Activated naive CD4-positive, alpha-beta T cell treated with anti-CD3 and anti-CD28 coated beads, Interleukin-2, amount 50 U/mL, for 24 hours (primary cell): ENCODE measurements around the gene CEACAM16.

Source experiments
- H3K27ac Mint-ChIP-seq: one replicate; pipeline ENCODE4 v1.8.0; 2021; ENCODE audit warnings: mild to moderate bottlenecking, mixed read lengths
- H3K27me3 Mint-ChIP-seq: one replicate; pipeline ENCODE4 v1.8.0; 2021; ENCODE audit warnings: mixed read lengths
- H3K36me3 Mint-ChIP-seq: one replicate; pipeline ENCODE4 v1.8.0; 2021; ENCODE audit warnings: mixed read lengths
- H3K4me1 Mint-ChIP-seq: one replicate; pipeline ENCODE4 v1.8.0; 2021; ENCODE audit warnings: mixed read lengths
- H3K4me3 Mint-ChIP-seq: one replicate; pipeline ENCODE4 v1.8.0; 2021; ENCODE audit warnings: mild to moderate bottlenecking, mixed read lengths
- H3K9me3 Mint-ChIP-seq: one replicate; pipeline ENCODE4 v1.8.0; 2021; ENCODE audit warnings: mixed read lengths

The CEACAM16 gene

GRCh38 chr19:44741258-44741731, 42.3 kb downstream of the CEACAM16 start:
- H3K27me3 Mint-ChIP-seq: no peaks in the 10 kb centered on the region
- no peaks in the 10 kb centered on the region for H3K9me3 Mint-ChIP-seq
- H3K4me1 Mint-ChIP-seq: peaks cover 13% of the 10 kb centered on the region
- H3K27ac Mint-ChIP-seq: no peak overlapping the region
- H3K36me3 Mint-ChIP-seq: no peaks in the 10 kb centered on the region
- H3K4me3 Mint-ChIP-seq: no peak overlapping the region

- no peaks in the 10 kb centered on the region for H3K36me3 Mint-ChIP-seq
- no peaks in the 10 kb centered on the region for H3K27me3 Mint-ChIP-seq
- H3K27ac Mint-ChIP-seq: no peak overlapping the region
- no peak overlapping the region for H3K4me3 Mint-ChIP-seq
- no peaks in the 10 kb centered on the region for H3K9me3 Mint-ChIP-seq
- H3K4me1 Mint-ChIP-seq: peaks cover 19% of the 10 kb centered on the region
Observed at GRCh38 chr19:44741841-44742329, 42.9 kb downstream of the CEACAM16 start.

GRCh38 chr19:44742330-44743061, 43.5 kb downstream of the CEACAM16 start:
- Mint-ChIP-seq H3K4me3 (no peak overlapping the region), H3K9me3 (no peaks in the 10 kb centered on the region), H3K4me1 (peaks cover 23% of the 10 kb centered on the region), H3K27ac (no peak overlapping the region), H3K36me3 (no peaks in the 10 kb centered on the region), H3K27me3 (no peaks in the 10 kb centered on the region)

- Mint-ChIP-seq H3K9me3 (no peaks in the 10 kb centered on the region), H3K4me3 (no peak overlapping the region), H3K27me3 (no peaks in the 10 kb centered on the region), H3K27ac (no peak overlapping the region), H3K4me1 (peaks cover 41% of the 10 kb centered on the region), H3K36me3 (no peaks in the 10 kb centered on the region)
Observed at GRCh38 chr19:44744871-44745332, 46.0 kb downstream of the CEACAM16 start.

- no peaks in the 10 kb centered on the region for H3K36me3 Mint-ChIP-seq
- no peaks in the 10 kb centered on the region for H3K9me3 Mint-ChIP-seq
- H3K4me1 Mint-ChIP-seq: peaks cover 43% of the 10 kb centered on the region
- no peaks in the 10 kb centered on the region for H3K27me3 Mint-ChIP-seq
- peak overlapping the region; percentile 23 for H3K27ac Mint-ChIP-seq
- H3K4me3 Mint-ChIP-seq: peak overlapping the region; percentile 4
Observed at GRCh38 chr19:44745341-44745831, 46.4 kb downstream of the CEACAM16 start.

- no peaks in the 10 kb centered on the region for H3K36me3 Mint-ChIP-seq
- peak overlapping the region; percentile 60 for H3K27ac Mint-ChIP-seq
- H3K27me3 Mint-ChIP-seq: no peaks in the 10 kb centered on the region
- H3K4me3 Mint-ChIP-seq: peak overlapping the region; percentile 4
- H3K9me3 Mint-ChIP-seq: no peaks in the 10 kb centered on the region
- H3K4me1 Mint-ChIP-seq: peaks cover 49% of the 10 kb centered on the region
Observed at GRCh38 chr19:44745887-44746600, 47.1 kb downstream of the CEACAM16 start.

GRCh38 chr19:44746616-44746945, 47.6 kb downstream of the CEACAM16 start:
- Mint-ChIP-seq H3K27me3 (no peaks in the 10 kb centered on the region), H3K4me3 (peak overlapping the region; percentile 64), H3K4me1 (peaks cover 54% of the 10 kb centered on the region), H3K27ac (peak overlapping the region; percentile 60), H3K36me3 (no peaks in the 10 kb centered on the region), H3K9me3 (no peaks in the 10 kb centered on the region)

GRCh38 chr19:44746946-44747738, 48.2 kb downstream of the CEACAM16 start:
- Mint-ChIP-seq H3K4me3 (peak overlapping the region; percentile 95), H3K9me3 (no peaks in the 10 kb centered on the region), H3K36me3 (no peaks in the 10 kb centered on the region), H3K4me1 (peaks cover 60% of the 10 kb centered on the region), H3K27ac (peak overlapping the region; percentile 89), H3K27me3 (no peaks in the 10 kb centered on the region)

GRCh38 chr19:44747739-44748425, 48.9 kb downstream of the CEACAM16 start:
- Mint-ChIP-seq H3K36me3 (no peaks in the 10 kb centered on the region), H3K27ac (peak overlapping the region; percentile 91), H3K4me3 (peak overlapping the region; percentile 95), H3K9me3 (no peaks in the 10 kb centered on the region), H3K4me1 (peaks cover 64% of the 10 kb centered on the region), H3K27me3 (no peaks in the 10 kb centered on the region)

- peaks cover 68% of the 10 kb centered on the region for H3K4me1 Mint-ChIP-seq
Observed at GRCh38 chr19:44748426-44749254, 49.7 kb downstream of the CEACAM16 start, which contains the start of gene BCL3. Gene BCL3, plus strand, starts transcription at chr19:44748708. Its CDS starts 83 bp downstream, at chr19:44748791.

GRCh38 chr19:44749292-44749691, 50.3 kb downstream of the CEACAM16 start:
- Mint-ChIP-seq H3K4me3 (peak overlapping the region; percentile 84), H3K27ac (no peak overlapping the region), H3K9me3 (no peaks in the 10 kb centered on the region), H3K36me3 (no peaks in the 10 kb centered on the region), H3K4me1 (peaks cover 73% of the 10 kb centered on the region), H3K27me3 (no peaks in the 10 kb centered on the region)

More at GRCh38 chr19:44748426-44749254, 49.7 kb downstream of the CEACAM16 start, which contains the start of gene BCL3:
- peak within 1 kb of the TSS; percentile 91 for H3K27ac Mint-ChIP-seq
- no peaks in the 10 kb centered on the region for H3K9me3 Mint-ChIP-seq
- no peaks in the 10 kb centered on the region for H3K27me3 Mint-ChIP-seq
- H3K4me3 Mint-ChIP-seq: peak within 1 kb of the TSS; percentile 95
- H3K36me3 Mint-ChIP-seq: no peaks in the 10 kb centered on the region

- Mint-ChIP-seq H3K4me3 (peak overlapping the region; percentile 84), H3K9me3 (no peaks in the 10 kb centered on the region), H3K27ac (no peak overlapping the region), H3K36me3 (no peaks in the 10 kb centered on the region), H3K27me3 (no peaks in the 10 kb centered on the region), H3K4me1 (peaks cover 78% of the 10 kb centered on the region)
Observed at GRCh38 chr19:44749994-44750393, 51.0 kb downstream of the CEACAM16 start.

GRCh38 chr19:44752123-44752815, 53.3 kb downstream of the CEACAM16 start:
- no peaks in the 10 kb centered on the region for H3K36me3 Mint-ChIP-seq
- H3K27me3 Mint-ChIP-seq: no peaks in the 10 kb centered on the region
- peaks cover 75% of the 10 kb centered on the region for H3K4me1 Mint-ChIP-seq
- H3K9me3 Mint-ChIP-seq: no peaks in the 10 kb centered on the region
- peak overlapping the region; percentile 68 for H3K27ac Mint-ChIP-seq
- peak overlapping the region; percentile 89 for H3K4me3 Mint-ChIP-seq
